Smooth muscle cell (in vitro differentiated cells): ENCODE measurements around the gene SNCB. TPM values are rescaled to one million over a fixed set of nuclear protein-coding genes. Genes with fewer than 3 reads are reported as not detected.

Experiments used
- DNase-seq: peaks from one replicate; lab custom pipeline; 2025; ENCODE audit not compliant: unreplicated experiment; lab: John Stamatoyannopoulos, UW
- H2AFZ ChIP-seq: fragments of 200-600 bp; sonication (generic); 2 replicates; pipeline ENCODE4 v1.6.0; 2016; ENCODE audit warnings: antibody characterized with exemption, low read depth, mild to moderate bottlenecking
- H3F3A ChIP-seq: fragments of 200-600 bp; sonication (generic); 2 replicates; pipeline ENCODE4 v1.6.0; 2017; ENCODE audit warnings: antibody characterized with exemption, low read depth
- H3K27ac ChIP-seq: fragments of 200-600 bp; sonication (generic); 2 replicates; pipeline ENCODE4 v1.5.1; 2016; ENCODE audit warnings: low read depth, mild to moderate bottlenecking
- H3K27me3 ChIP-seq: fragments of 200-600 bp; sonication (generic); 2 replicates; pipeline ENCODE4 v1.6.1; 2016; ENCODE audit warnings: low read depth, mild to moderate bottlenecking
- H3K36me3 ChIP-seq: fragments of 200-600 bp; sonication (generic); 2 replicates; pipeline ENCODE4 v1.5.1; 2016; ENCODE audit warnings: low read depth
- H3K4me1 ChIP-seq: fragments of 200-600 bp; sonication (generic); 2 replicates; pipeline ENCODE4 v1.5.1; 2016; ENCODE audit warnings: low read depth
- H3K4me2 ChIP-seq: fragments of 200-600 bp; sonication (generic); 2 replicates; pipeline ENCODE4 v1.6.0; 2016; ENCODE audit warnings: mild to moderate bottlenecking
- H3K4me3 ChIP-seq: fragments of 200-600 bp; sonication (generic); 2 replicates; pipeline ENCODE4 v1.5.1; 2016; ENCODE audit warnings: mild to moderate bottlenecking
- H3K79me2 ChIP-seq: fragments of 200-600 bp; sonication (generic); 2 replicates; pipeline ENCODE4 v1.6.0; 2016; ENCODE audit warnings: low read depth, mild to moderate bottlenecking
- H3K9ac ChIP-seq: fragments of 200-600 bp; sonication (generic); 2 replicates; pipeline ENCODE4 v1.6.0; 2016; ENCODE audit warnings: low read depth
- H3K9me3 ChIP-seq: fragments of 200-600 bp; sonication (generic); replicated peaks from 2 replicates; pipeline ENCODE4 v1.5.1; 2016; ENCODE audit warnings: low read depth
- H4K20me1 ChIP-seq: fragments of 200-600 bp; sonication (generic); 2 replicates; pipeline ENCODE4 v1.6.0; 2016; ENCODE audit warnings: low read depth
- WGBS: methylation state at CpG from one replicate; pipeline ENCODE4 v1.1.7; 2016; ENCODE audit warnings: low lambda C conversion rate; 5-methylcytosine and 5-hydroxymethylcytosine counted together
- microRNA-seq: library from miRNA; unstranded; fragments of <30 nt; microRNA quantifications from one replicate; pipeline ENCODE4, GENCODE V29; 2016; ENCODE audit warnings: borderline number of aligned reads
- polyA plus RNA-seq: library from polyadenylated mRNA; unstranded; fragments of >200 nt; fragmentation: Nextera tagmentation; extraction: Ambion mirVana; gene quantifications from 2 replicates; pipeline ENCODE4 v1.2.1, GENCODE V29; 2016
- small RNA-seq: library from RNA; depleted of rRNA; stranded (forward); fragments of <200 nt; gene quantifications from one replicate; pipeline ENCODE3, GENCODE V24; 2014
- total RNA-seq: library from RNA; depleted of rRNA; stranded (reverse); fragments of >200 nt; gene quantifications from 2 replicates; pipeline ENCODE4 v1.2.3, GENCODE V29; 2014
- TF ChIP-seq, protein P1 (sequence below): fragments of 200-600 bp; sonication (generic); IDR thresholded peaks from 2 replicates; pipeline ENCODE4 v1.5.1; 2017; ENCODE audit warnings: borderline replicate concordance, mild to moderate bottlenecking, antibody characterized with exemption; ENCODE audit not compliant: insufficient read depth, poor library complexity, severe bottlenecking

The SNCB gene
- total and polyA plus RNA-seq, 2 experiments from 2014 or later: 0.45 to 0.55 TPM

GRCh38 chr5:176575066-176575465 is 55.3 kb downstream of the SNCB start:
- no peaks in the 10 kb centered on the region for H3K4me1 ChIP-seq
- H3K36me3 ChIP-seq: no peaks in the 10 kb centered on the region
- 90% methylated on average over 14 of the region's 14 CpGs for WGBS
- TF ChIP-seq, protein P1, sequence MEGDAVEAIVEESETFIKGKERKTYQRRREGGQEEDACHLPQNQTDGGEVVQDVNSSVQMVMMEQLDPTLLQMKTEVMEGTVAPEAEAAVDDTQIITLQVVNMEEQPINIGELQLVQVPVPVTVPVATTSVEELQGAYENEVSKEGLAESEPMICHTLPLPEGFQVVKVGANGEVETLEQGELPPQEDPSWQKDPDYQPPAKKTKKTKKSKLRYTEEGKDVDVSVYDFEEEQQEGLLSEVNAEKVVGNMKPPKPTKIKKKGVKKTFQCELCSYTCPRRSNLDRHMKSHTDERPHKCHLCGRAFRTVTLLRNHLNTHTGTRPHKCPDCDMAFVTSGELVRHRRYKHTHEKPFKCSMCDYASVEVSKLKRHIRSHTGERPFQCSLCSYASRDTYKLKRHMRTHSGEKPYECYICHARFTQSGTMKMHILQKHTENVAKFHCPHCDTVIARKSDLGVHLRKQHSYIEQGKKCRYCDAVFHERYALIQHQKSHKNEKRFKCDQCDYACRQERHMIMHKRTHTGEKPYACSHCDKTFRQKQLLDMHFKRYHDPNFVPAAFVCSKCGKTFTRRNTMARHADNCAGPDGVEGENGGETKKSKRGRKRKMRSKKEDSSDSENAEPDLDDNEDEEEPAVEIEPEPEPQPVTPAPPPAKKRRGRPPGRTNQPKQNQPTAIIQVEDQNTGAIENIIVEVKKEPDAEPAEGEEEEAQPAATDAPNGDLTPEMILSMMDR: no peak
- H3K4me2 ChIP-seq: no peak overlapping the region
- H3K4me3 ChIP-seq: no peak overlapping the region
- no peaks in the 10 kb centered on the region for H3F3A ChIP-seq
- H3K9me3 ChIP-seq: no peaks in the 10 kb centered on the region
- no peaks in the 10 kb centered on the region for H4K20me1 ChIP-seq
- H3K79me2 ChIP-seq: no peaks in the 10 kb centered on the region
- no peak for DNase-seq
- no peak overlapping the region for H3K9ac ChIP-seq
- H2AFZ ChIP-seq: no peak overlapping the region
- no peaks in the 10 kb centered on the region for H3K27me3 ChIP-seq
- H3K27ac ChIP-seq: no peak overlapping the region

DNA sequence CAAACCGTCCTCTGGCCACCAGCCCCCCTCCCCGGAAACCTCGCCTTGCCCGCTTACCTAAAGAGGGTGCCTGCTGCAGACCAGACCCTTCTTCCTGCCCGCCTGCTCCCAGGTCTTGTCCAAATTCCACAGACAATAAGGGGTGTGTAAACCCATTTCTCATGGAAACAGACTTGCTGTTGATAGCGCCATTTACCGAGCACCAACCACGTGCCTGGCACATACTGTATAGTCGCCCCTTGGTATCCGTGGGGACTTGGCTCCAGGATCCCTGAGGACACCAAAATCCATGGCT is 56.1 kb downstream of the SNCB start:
- Histone ChIP-seq H3K27me3 (no peaks in the 10 kb centered on the region), H3K4me1 (no peaks in the 10 kb centered on the region), H3K4me2 (no peak overlapping the region), H3K79me2 (no peaks in the 10 kb centered on the region), H3K9me3 (no peaks in the 10 kb centered on the region), H3K9ac (no peak overlapping the region), H3K36me3 (no peaks in the 10 kb centered on the region), H3F3A (no peaks in the 10 kb centered on the region), H4K20me1 (no peaks in the 10 kb centered on the region), H2AFZ (no peak overlapping the region), H3K27ac (no peak overlapping the region), H3K4me3 (no peak overlapping the region)
- DNase-seq: no peak
- TF ChIP-seq, protein P1: no peak
- 43% methylated on average over 10 of the region's 10 CpGs for WGBS

GRCh38 chr5:176573564-176574296 is 56.6 kb downstream of the SNCB start:
- no peaks in the 10 kb centered on the region for H4K20me1 ChIP-seq
- H3K36me3 ChIP-seq: no peaks in the 10 kb centered on the region
- WGBS: 49% methylated on average over 13 of the region's 18 CpGs
- no peaks in the 10 kb centered on the region for H3F3A ChIP-seq
- TF ChIP-seq, protein P1: peak; percentile 81
- H3K9me3 ChIP-seq: no peaks in the 10 kb centered on the region
- H3K27me3 ChIP-seq: no peaks in the 10 kb centered on the region
- H3K4me2 ChIP-seq: no peak overlapping the region
- no peaks in the 10 kb centered on the region for H3K4me1 ChIP-seq
- H3K27ac ChIP-seq: no peak overlapping the region
- H3K9ac ChIP-seq: no peak overlapping the region
- peak; percentile 29 for DNase-seq
- H2AFZ ChIP-seq: no peak overlapping the region
- H3K79me2 ChIP-seq: no peaks in the 10 kb centered on the region
- H3K4me3 ChIP-seq: no peak overlapping the region

Small RNA genes within 50 kb of the gene (microRNA-seq; reads per million reads assigned to microRNA genes)
- gene MIR4281: not detected

Small RNA genes within 50 kb of the gene (small RNA-seq; reads per million reads assigned to genes)
- not detected for gene MIR4281

Other genes starting within 250 kb of the SNCB start
- 10.7 and 17.2 TPM in 2 replicates for gene NOP16, start 241.9 kb downstream of the SNCB start, total RNA-seq
- gene NOP16, start 241.9 kb downstream of the SNCB start, polyA plus RNA-seq: 27.9 and 52.4 TPM in 2 replicates
- 94.5 and 108 TPM in 2 replicates for gene HIGD2A, start 241.8 kb downstream of the SNCB start, total RNA-seq
- 135 and 140 TPM in 2 replicates for gene HIGD2A, start 241.8 kb downstream of the SNCB start, polyA plus RNA-seq
- gene CLTB, start 214.0 kb downstream of the SNCB start, total RNA-seq: 107 and 111 TPM in 2 replicates
- gene CLTB, start 214.0 kb downstream of the SNCB start, polyA plus RNA-seq: 125 and 277 TPM in 2 replicates
- gene FAF2, start 182.1 kb downstream of the SNCB start, total RNA-seq: 51.3 and 59.3 TPM in 2 replicates
- gene FAF2, start 182.1 kb downstream of the SNCB start, polyA plus RNA-seq: 38.2 and 38.3 TPM in 2 replicates
- gene RNF44, start 93.1 kb downstream of the SNCB start, total RNA-seq: 5.7 and 9.0 TPM in 2 replicates
- 6.8 and 8.9 TPM in 2 replicates for gene RNF44, start 93.1 kb downstream of the SNCB start, polyA plus RNA-seq
- 0.09 and 0.13 TPM in 2 replicates for gene CDHR2, start 81.2 kb downstream of the SNCB start, total RNA-seq
- 0.08 TPM in 1 of 2 replicates, not detected in the other for gene CDHR2, start 81.2 kb downstream of the SNCB start, polyA plus RNA-seq
- 0.63 and 3.6 TPM in 2 replicates for gene GPRIN1, start 20.4 kb downstream of the SNCB start, total RNA-seq
- gene GPRIN1, start 20.4 kb downstream of the SNCB start, polyA plus RNA-seq: 2.1 and 5.0 TPM in 2 replicates
- gene EIF4E1B, start 141 bp upstream of the SNCB start, total RNA-seq: not detected in 2 replicates
- not detected in 2 replicates for gene EIF4E1B, start 141 bp upstream of the SNCB start, polyA plus RNA-seq
- gene TSPAN17, start 16.9 kb upstream of the SNCB start, total RNA-seq: 31.0 and 35.9 TPM in 2 replicates
- 29.7 and 34.4 TPM in 2 replicates for gene TSPAN17, start 16.9 kb upstream of the SNCB start, polyA plus RNA-seq
- gene UNC5A, start 180.0 kb upstream of the SNCB start, total RNA-seq: not detected in 2 replicates
- not detected in 2 replicates for gene UNC5A, start 180.0 kb upstream of the SNCB start, polyA plus RNA-seq